ENCODE data around the gene LTBP1.

The LTBP1 gene

GRCh38 chr2:33316328-33316727 is 369.6 kb downstream of the LTBP1 start:
- in situ Hi-C loops (cut with HindIII; ENCODE audit: low sequenced_read_pairs) = no loop called here
- no peak overlapping the region for H3K4me3 ChIP-seq (ENCODE audit: low read depth, low read length)
- no peak for DNase-seq (ENCODE audit: low read depth, low spot score)
- TF ChIP-seq, protein P1, sequence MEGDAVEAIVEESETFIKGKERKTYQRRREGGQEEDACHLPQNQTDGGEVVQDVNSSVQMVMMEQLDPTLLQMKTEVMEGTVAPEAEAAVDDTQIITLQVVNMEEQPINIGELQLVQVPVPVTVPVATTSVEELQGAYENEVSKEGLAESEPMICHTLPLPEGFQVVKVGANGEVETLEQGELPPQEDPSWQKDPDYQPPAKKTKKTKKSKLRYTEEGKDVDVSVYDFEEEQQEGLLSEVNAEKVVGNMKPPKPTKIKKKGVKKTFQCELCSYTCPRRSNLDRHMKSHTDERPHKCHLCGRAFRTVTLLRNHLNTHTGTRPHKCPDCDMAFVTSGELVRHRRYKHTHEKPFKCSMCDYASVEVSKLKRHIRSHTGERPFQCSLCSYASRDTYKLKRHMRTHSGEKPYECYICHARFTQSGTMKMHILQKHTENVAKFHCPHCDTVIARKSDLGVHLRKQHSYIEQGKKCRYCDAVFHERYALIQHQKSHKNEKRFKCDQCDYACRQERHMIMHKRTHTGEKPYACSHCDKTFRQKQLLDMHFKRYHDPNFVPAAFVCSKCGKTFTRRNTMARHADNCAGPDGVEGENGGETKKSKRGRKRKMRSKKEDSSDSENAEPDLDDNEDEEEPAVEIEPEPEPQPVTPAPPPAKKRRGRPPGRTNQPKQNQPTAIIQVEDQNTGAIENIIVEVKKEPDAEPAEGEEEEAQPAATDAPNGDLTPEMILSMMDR (IDR thresholded peaks at IDR 0.05; ENCODE audit: low read depth, low read length) = no peak

GRCh38 chr2:33317369-33318007 is 370.7 kb downstream of the LTBP1 start:
- H3K4me3 ChIP-seq (ENCODE audit: low read depth, low read length) = no peak overlapping the region
- in situ Hi-C loops (cut with HindIII; ENCODE audit: low sequenced_read_pairs) = no loop called here
- TF ChIP-seq, protein P1 (IDR thresholded peaks at IDR 0.05; ENCODE audit: low read depth, low read length) = no peak
- DNase-seq (ENCODE audit: low read depth, low spot score) = no peak

DNA sequence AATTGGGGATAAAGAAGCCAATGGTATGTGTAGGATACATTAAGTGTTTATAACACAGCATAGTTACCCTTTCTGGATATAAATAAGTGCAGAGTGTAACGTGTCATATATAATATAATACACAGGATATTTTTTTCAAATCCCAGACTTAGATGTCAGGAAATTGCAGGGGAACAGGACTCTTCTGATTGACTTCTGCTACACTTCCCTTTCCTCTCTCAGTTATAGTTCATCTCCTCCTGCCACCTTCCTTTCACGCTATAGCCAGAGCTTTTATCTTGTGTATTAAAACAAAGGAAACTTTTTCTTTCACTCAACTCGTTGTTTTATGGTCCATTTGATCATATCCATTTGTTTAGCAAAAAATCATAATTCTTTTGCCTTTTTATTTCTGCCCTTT is 371.7 kb downstream of the LTBP1 start:
- no peak for DNase-seq (ENCODE audit: low read depth, low spot score)
- in situ Hi-C loops (cut with HindIII; ENCODE audit: low sequenced_read_pairs) = no loop called here
- H3K4me3 ChIP-seq (ENCODE audit: low read depth, low read length) = no peak overlapping the region
- TF ChIP-seq, protein P1 (IDR thresholded peaks at IDR 0.05; ENCODE audit: low read depth, low read length) = no peak

- no peak for DNase-seq (ENCODE audit: low read depth, low spot score)
- H3K4me3 ChIP-seq (ENCODE audit: low read depth, low read length) = no peak overlapping the region
- TF ChIP-seq, protein P1 (IDR thresholded peaks at IDR 0.05; ENCODE audit: low read depth, low read length) = no peak
- in situ Hi-C loops (cut with HindIII; ENCODE audit: low sequenced_read_pairs) = no loop called here
Measured at GRCh38 chr2:33320573-33320972, 373.8 kb downstream of the LTBP1 start.

- in situ Hi-C loops (cut with HindIII; ENCODE audit: low sequenced_read_pairs) = no loop called here
- H3K4me3 ChIP-seq (ENCODE audit: low read depth, low read length) = no peak overlapping the region
- TF ChIP-seq, protein P1 (IDR thresholded peaks at IDR 0.05; ENCODE audit: low read depth, low read length) = no peak
- peak; percentile 73 for DNase-seq (ENCODE audit: low read depth, low spot score)
Measured at GRCh38 chr2:33321236-33321771, 374.6 kb downstream of the LTBP1 start.

GRCh38 chr2:33321876-33322483 is 375.2 kb downstream of the LTBP1 start:
- DNase-seq (ENCODE audit: low read depth, low spot score) = peak; percentile 35
- in situ Hi-C loops (cut with HindIII; ENCODE audit: low sequenced_read_pairs) = no loop called here
- H3K4me3 ChIP-seq (ENCODE audit: low read depth, low read length) = no peak overlapping the region
- TF ChIP-seq, protein P1 (IDR thresholded peaks at IDR 0.05; ENCODE audit: low read depth, low read length) = no peak

Data from astrocyte of the spinal cord (primary cell).